HEK293 (cell line): ENCODE data around the gene COL24A1.

Source experiments
- CTCF ChIA-PET: fragments of 350-600 bp; formaldehyde crosslinking; extraction: SDS; loops from one replicate; lab custom pipeline; 2021; ENCODE audit warnings: antibody characterized with exemption; lab: Yijun Ruan, JAX
- POLR2A ChIA-PET: fragments of 300-600 bp; formaldehyde crosslinking; extraction: SDS; loops from one replicate; lab custom pipeline; 2020; ENCODE audit warnings: antibody characterized with exemption, inconsistent platforms; lab: Yijun Ruan, JAX
- H3K27ac ChIP-seq: fragments of 200-500 bp; sonication (Bioruptor generic); 2 replicates; pipeline ENCODE4 v1.5.1; 2014; ENCODE audit warnings: low read depth, low read length, control low read depth, inconsistent platforms; ENCODE audit errors: extremely low read depth
- H3K36me3 ChIP-seq, 2 experiments: fragments of 200-500 bp in 1 of 2; sonication (Bioruptor generic) in 1 of 2; 1 replicate in 1 of 2; 2 replicates in 1 of 2; pipeline ENCODE4 v1.5.1; 2014 to 2017; ENCODE audit warnings: inconsistent platforms in 2 of 2, low read length in 2 of 2; ENCODE audit not compliant: control insufficient read depth in 2 of 2, insufficient read depth in 1 of 2
- H3K4me1 ChIP-seq: fragments of 200-500 bp; sonication (Bioruptor generic); 2 replicates; pipeline ENCODE4 v1.5.1; 2014; ENCODE audit warnings: mild to moderate bottlenecking, low read length, inconsistent platforms; ENCODE audit not compliant: control insufficient read depth, insufficient read depth
- H3K4me3 ChIP-seq: 2 replicates; pipeline ENCODE4 v1.5.1; 2011; ENCODE audit warnings: low read depth, mild to moderate bottlenecking, control low read depth, low read length, moderate library complexity
- H3K9me3 ChIP-seq: fragments of 200-500 bp; sonication (Bioruptor generic); 2 replicates; pipeline ENCODE4 v1.5.1; 2014; ENCODE audit warnings: low read depth, low read length, inconsistent platforms; ENCODE audit not compliant: control insufficient read depth, insufficient read depth
- RBAK ChIP-seq: fragments of 450-650 bp; formaldehyde crosslinking; IDR thresholded peaks from 2 replicates; pipeline ENCODE4 v1.5.1; 2016; ENCODE audit warnings: missing biosample characterization, missing genetic modification characterization
- SP3 ChIP-seq: fragments of 450-650 bp; formaldehyde crosslinking; IDR thresholded peaks from 2 replicates; pipeline ENCODE4 v1.5.1; 2016; ENCODE audit warnings: missing biosample characterization, missing genetic modification characterization
- SP7 ChIP-seq: fragments of 450-650 bp; formaldehyde crosslinking; IDR thresholded peaks from 2 replicates; pipeline ENCODE4 v1.5.1; 2016; ENCODE audit warnings: missing biosample characterization, missing genetic modification characterization
- TCF7L2 ChIP-seq: IDR thresholded peaks from 2 replicates; pipeline ENCODE4 v1.6.1; 2011; ENCODE audit warnings: low read depth, mild to moderate bottlenecking, inconsistent platforms, low read length, moderate library complexity, borderline replicate concordance
- ZEB2 ChIP-seq: fragments of 450-650 bp; formaldehyde crosslinking; IDR thresholded peaks from 2 replicates; pipeline ENCODE4 v1.5.1; 2016; ENCODE audit warnings: missing biosample characterization, missing genetic modification characterization
- ZIC2 ChIP-seq: fragments of 450-650 bp; formaldehyde crosslinking; IDR thresholded peaks from 2 replicates; pipeline ENCODE4 v1.5.1; 2016; ENCODE audit warnings: missing biosample characterization, missing genetic modification characterization
- ZNF157 ChIP-seq: fragments of 450-650 bp; formaldehyde crosslinking; IDR thresholded peaks from 2 replicates; pipeline ENCODE4 v1.5.1; 2016; ENCODE audit warnings: missing biosample characterization, missing genetic modification characterization
- ZNF16 ChIP-seq: fragments of 450-650 bp; formaldehyde crosslinking; IDR thresholded peaks from 2 replicates; pipeline ENCODE4 v1.5.1; 2016; ENCODE audit warnings: low read depth, missing biosample characterization, missing genetic modification characterization
- ZNF174 ChIP-seq: fragments of 450-650 bp; formaldehyde crosslinking; IDR thresholded peaks from 2 replicates; pipeline ENCODE4 v1.5.0; 2017; ENCODE audit warnings: missing biosample characterization, mild to moderate bottlenecking, missing genetic modification characterization
- ZNF292 ChIP-seq: fragments of 450-650 bp; formaldehyde crosslinking; IDR thresholded peaks from 2 replicates; pipeline ENCODE4 v1.5.1; 2016; ENCODE audit warnings: low read depth, missing biosample characterization, missing genetic modification characterization, borderline replicate concordance
- ZNF324 ChIP-seq: fragments of 450-650 bp; formaldehyde crosslinking; IDR thresholded peaks from 2 replicates; pipeline ENCODE4 v1.5.1; 2016; ENCODE audit warnings: missing biosample characterization, missing genetic modification characterization
- ZNF433 ChIP-seq: fragments of 450-650 bp; formaldehyde crosslinking; IDR thresholded peaks from 2 replicates; pipeline ENCODE4 v1.5.1; 2016; ENCODE audit warnings: missing biosample characterization, missing genetic modification characterization, low read depth
- ZNF530 ChIP-seq: fragments of 450-650 bp; formaldehyde crosslinking; IDR thresholded peaks from 2 replicates; pipeline ENCODE4 v1.5.1; 2016; ENCODE audit warnings: low read depth, missing biosample characterization, missing genetic modification characterization
- ZNF555 ChIP-seq: fragments of 450-650 bp; formaldehyde crosslinking; conservative IDR thresholded peaks from 2 replicates; pipeline ENCODE4 v1.5.1; 2017; ENCODE audit warnings: missing biosample characterization, mild to moderate bottlenecking, missing genetic modification characterization, inconsistent platforms
- ZNF621 ChIP-seq: fragments of 450-650 bp; formaldehyde crosslinking; IDR thresholded peaks from 2 replicates; pipeline ENCODE4 v1.5.1; 2017; ENCODE audit warnings: missing biosample characterization, missing genetic modification characterization
- ZNF623 ChIP-seq: fragments of 450-650 bp; formaldehyde crosslinking; IDR thresholded peaks from 2 replicates; pipeline ENCODE4 v1.5.1; 2016; ENCODE audit warnings: missing biosample characterization, missing genetic modification characterization
- ZNF624 ChIP-seq: fragments of 450-650 bp; formaldehyde crosslinking; IDR thresholded peaks from 2 replicates; pipeline ENCODE4 v1.5.1; 2017; ENCODE audit warnings: missing biosample characterization, missing genetic modification characterization
- ZNF670 ChIP-seq: fragments of 450-650 bp; formaldehyde crosslinking; IDR thresholded peaks from 2 replicates; pipeline ENCODE4 v1.5.1; 2016; ENCODE audit warnings: missing biosample characterization, missing genetic modification characterization, low read depth
- ZNF707 ChIP-seq: fragments of 450-650 bp; formaldehyde crosslinking; IDR thresholded peaks from 2 replicates; pipeline ENCODE4 v1.5.1; 2016; ENCODE audit warnings: missing biosample characterization, missing genetic modification characterization
- ZSCAN30 ChIP-seq: fragments of 450-650 bp; IDR thresholded peaks from 2 replicates; pipeline ENCODE4 v1.5.1; 2018; ENCODE audit warnings: missing biosample characterization, mild to moderate bottlenecking, missing genetic modification characterization, moderate library complexity
- TF ChIP-seq, protein P1 (sequence below): fragments of 450-650 bp; formaldehyde crosslinking; IDR thresholded peaks from 2 replicates; pipeline ENCODE4 v1.5.1; 2016; ENCODE audit warnings: missing biosample characterization, missing genetic modification characterization, low read depth
- TF ChIP-seq, protein P2 (sequence below): IDR thresholded peaks from 2 replicates; pipeline ENCODE4 v1.6.1; 2011; ENCODE audit warnings: mild to moderate bottlenecking, low read depth, low read length, borderline replicate concordance
- TF ChIP-seq, protein P3 (sequence below): fragments of 450-650 bp; IDR thresholded peaks from 2 replicates; pipeline ENCODE4 v1.5.1; 2018; ENCODE audit warnings: missing biosample characterization, mild to moderate bottlenecking, missing genetic modification characterization
- TF ChIP-seq, protein P4 (sequence below): fragments of 450-650 bp; formaldehyde crosslinking; conservative IDR thresholded peaks from 2 replicates; pipeline ENCODE4 v1.5.1; 2016; ENCODE audit warnings: low read depth, missing biosample characterization, missing genetic modification characterization
- TF ChIP-seq, protein P5 (sequence below): fragments of 450-650 bp; formaldehyde crosslinking; IDR thresholded peaks from 2 replicates; pipeline ENCODE4 v1.5.1; 2016; ENCODE audit warnings: missing biosample characterization, missing genetic modification characterization

The COL24A1 gene

DNA sequence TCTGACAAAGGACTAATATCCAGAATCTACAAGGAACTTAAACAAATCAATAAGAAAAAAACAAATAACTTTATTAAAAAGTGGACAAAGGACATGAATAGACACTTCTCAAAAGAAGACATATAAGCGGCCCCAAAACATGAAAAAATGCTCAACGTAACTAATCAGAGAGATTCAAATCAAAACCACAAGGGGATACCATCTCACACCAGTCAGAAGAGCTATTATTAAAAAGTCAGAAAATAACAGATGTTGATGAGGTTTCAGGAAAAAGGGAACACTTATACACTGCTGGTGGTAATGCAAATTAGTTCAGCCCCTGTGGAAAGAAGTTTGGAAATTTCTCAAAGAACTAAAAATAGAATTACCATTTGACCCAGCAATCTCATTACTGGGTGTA is 102.2 kb downstream of the COL24A1 start (continued):
- no peak for TF ChIP-seq SP7 (tag by site-specific recombination)
- no peak for TF ChIP-seq ZNF433 (tag by site-specific recombination)
- no peak for TF ChIP-seq ZNF555 (tag by site-specific recombination)
- no peak for TF ChIP-seq ZNF174
- TF ChIP-seq TCF7L2: no peak
- TF ChIP-seq ZNF670 (tag by site-specific recombination): no peak

DNA sequence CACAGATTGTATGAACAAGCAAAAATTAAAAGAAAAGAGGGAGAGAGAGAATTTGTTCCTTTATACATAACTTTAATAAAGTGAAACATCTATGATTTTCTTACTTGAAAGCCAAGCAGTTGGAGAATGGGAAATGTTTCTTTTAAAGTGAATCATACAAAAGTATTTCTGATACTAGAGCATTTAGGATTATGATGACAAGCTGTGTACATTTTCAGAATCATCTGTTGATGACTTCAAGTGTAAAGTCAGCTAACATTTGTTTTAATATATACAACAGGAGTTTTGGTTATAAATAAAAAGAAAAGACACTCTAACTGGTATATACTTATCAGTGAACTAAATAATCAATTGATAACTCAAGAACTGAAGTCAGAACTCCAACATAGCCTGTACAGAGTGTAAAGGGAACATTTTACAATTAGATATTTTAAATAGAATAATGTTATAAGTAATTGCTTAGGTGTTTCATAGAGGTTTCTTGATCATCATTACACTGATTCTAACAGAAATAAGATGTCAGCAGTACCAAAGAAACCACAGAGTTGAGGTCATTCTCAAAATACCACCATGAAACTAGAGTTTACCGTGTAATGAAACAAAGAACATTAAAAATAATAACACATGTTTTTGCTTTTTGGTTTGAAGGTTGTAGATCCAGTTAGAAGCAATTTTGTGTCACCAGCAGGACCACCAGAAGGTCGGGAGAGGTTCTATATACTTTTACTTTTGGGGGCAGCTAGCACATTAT is 103.4 kb downstream of the COL24A1 start:
- Histone ChIP-seq H3K9me3 (no peaks in the 10 kb centered on the region), H3K4me1 (no peaks in the 10 kb centered on the region), H3K4me3 (no peak overlapping the region), H3K27ac (no peak overlapping the region), H3K36me3 (no peaks in the 10 kb centered on the region)
- TF ChIP-seq ZSCAN30 (tag by site-specific recombination): no peak
- no peak for TF ChIP-seq ZNF292 (tag by site-specific recombination)
- TF ChIP-seq, protein P1, sequence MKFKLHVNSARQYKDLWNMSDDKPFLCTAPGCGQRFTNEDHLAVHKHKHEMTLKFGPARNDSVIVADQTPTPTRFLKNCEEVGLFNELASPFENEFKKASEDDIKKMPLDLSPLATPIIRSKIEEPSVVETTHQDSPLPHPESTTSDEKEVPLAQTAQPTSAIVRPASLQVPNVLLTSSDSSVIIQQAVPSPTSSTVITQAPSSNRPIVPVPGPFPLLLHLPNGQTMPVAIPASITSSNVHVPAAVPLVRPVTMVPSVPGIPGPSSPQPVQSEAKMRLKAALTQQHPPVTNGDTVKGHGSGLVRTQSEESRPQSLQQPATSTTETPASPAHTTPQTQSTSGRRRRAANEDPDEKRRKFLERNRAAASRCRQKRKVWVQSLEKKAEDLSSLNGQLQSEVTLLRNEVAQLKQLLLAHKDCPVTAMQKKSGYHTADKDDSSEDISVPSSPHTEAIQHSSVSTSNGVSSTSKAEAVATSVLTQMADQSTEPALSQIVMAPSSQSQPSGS (tag by site-specific recombination): no peak
- TF ChIP-seq SP7 (tag by site-specific recombination): no peak
- no peak for TF ChIP-seq RBAK (tag by site-specific recombination)
- TF ChIP-seq ZNF16 (tag by site-specific recombination): no peak
- no peak for TF ChIP-seq ZNF624 (tag by site-specific recombination)
- no peak for TF ChIP-seq ZNF530 (tag by site-specific recombination)
- no peak for TF ChIP-seq ZNF707 (tag by site-specific recombination)
- no peak for TF ChIP-seq ZNF157 (tag by site-specific recombination)
- TF ChIP-seq ZNF324 (tag by site-specific recombination): no peak
- TF ChIP-seq, protein P2, sequence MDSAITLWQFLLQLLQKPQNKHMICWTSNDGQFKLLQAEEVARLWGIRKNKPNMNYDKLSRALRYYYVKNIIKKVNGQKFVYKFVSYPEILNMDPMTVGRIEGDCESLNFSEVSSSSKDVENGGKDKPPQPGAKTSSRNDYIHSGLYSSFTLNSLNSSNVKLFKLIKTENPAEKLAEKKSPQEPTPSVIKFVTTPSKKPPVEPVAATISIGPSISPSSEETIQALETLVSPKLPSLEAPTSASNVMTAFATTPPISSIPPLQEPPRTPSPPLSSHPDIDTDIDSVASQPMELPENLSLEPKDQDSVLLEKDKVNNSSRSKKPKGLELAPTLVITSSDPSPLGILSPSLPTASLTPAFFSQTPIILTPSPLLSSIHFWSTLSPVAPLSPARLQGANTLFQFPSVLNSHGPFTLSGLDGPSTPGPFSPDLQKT: no peak
- TF ChIP-seq ZNF670 (tag by site-specific recombination): no peak
- TF ChIP-seq, protein P3, sequence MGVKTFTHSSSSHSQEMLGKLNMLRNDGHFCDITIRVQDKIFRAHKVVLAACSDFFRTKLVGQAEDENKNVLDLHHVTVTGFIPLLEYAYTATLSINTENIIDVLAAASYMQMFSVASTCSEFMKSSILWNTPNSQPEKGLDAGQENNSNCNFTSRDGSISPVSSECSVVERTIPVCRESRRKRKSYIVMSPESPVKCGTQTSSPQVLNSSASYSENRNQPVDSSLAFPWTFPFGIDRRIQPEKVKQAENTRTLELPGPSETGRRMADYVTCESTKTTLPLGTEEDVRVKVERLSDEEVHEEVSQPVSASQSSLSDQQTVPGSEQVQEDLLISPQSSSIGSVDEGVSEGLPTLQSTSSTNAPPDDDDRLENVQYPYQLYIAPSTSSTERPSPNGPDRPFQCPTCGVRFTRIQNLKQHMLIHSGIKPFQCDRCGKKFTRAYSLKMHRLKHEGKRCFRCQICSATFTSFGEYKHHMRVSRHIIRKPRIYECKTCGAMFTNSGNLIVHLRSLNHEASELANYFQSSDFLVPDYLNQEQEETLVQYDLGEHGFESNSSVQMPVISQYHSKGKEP (tag by site-specific recombination): no peak
- no peak for TF ChIP-seq ZEB2
- POLR2A ChIA-PET: no interaction called here
- CTCF ChIA-PET: interaction anchor here (0.6 to 0.7 kb wide), 2 partner anchors 23 to 976 kb away, joined by 3 read pairs; no protein-coding TSS in a partner anchor

DNA sequence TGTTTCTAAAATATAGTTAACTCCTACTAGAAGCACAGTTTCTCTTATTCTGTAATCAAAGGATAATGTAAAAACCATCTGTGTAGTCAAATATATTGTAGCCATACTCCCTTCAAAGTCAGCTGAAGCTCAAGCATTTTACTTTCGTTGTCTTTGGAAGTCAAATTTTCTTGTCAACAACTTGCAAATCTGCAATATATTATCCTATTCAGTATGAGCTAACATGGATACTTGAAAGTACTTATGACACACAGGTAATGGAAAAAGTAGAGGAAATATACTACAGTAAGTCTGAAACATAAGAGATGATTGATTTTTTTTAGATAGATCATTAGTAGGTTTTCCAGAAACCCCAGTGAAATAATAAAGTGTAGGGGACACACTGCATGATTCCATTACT is 121.5 kb downstream of the COL24A1 start:
- ChIA-PET CTCF (interaction anchor here (0.5 to 0.7 kb wide), 2 partner anchors 135 to 1056 kb away, joined by 3 read pairs; no protein-coding TSS in a partner anchor), POLR2A (no interaction called here)
- H3K4me1 ChIP-seq: no peaks in the 10 kb centered on the region
- no peak overlapping the region for H3K27ac ChIP-seq
- no peaks in the 10 kb centered on the region for H3K9me3 ChIP-seq
- no peak overlapping the region for H3K4me3 ChIP-seq
- H3K36me3 ChIP-seq: no peaks in the 10 kb centered on the region
- TF ChIP-seq, protein P4, sequence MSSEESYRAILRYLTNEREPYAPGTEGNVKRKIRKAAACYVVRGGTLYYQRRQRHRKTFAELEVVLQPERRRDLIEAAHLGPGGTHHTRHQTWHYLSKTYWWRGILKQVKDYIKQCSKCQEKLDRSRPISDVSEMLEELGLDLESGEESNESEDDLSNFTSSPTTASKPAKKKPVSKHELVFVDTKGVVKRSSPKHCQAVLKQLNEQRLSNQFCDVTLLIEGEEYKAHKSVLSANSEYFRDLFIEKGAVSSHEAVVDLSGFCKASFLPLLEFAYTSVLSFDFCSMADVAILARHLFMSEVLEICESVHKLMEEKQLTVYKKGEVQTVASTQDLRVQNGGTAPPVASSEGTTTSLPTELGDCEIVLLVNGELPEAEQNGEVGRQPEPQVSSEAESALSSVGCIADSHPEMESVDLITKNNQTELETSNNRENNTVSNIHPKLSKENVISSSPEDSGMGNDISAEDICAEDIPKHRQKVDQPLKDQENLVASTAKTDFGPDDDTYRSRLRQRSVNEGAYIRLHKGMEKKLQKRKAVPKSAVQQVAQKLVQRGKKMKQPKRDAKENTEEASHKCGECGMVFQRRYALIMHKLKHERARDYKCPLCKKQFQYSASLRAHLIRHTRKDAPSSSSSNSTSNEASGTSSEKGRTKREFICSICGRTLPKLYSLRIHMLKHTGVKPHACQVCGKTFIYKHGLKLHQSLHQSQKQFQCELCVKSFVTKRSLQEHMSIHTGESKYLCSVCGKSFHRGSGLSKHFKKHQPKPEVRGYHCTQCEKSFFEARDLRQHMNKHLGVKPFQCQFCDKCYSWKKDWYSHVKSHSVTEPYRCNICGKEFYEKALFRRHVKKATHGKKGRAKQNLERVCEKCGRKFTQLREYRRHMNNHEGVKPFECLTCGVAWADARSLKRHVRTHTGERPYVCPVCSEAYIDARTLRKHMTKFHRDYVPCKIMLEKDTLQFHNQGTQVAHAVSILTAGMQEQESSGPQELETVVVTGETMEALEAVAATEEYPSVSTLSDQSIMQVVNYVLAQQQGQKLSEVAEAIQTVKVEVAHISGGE (tag by site-specific recombination): no peak
- TF ChIP-seq ZNF623: no peak
- no peak for TF ChIP-seq ZNF621
- TF ChIP-seq ZNF174: no peak
- no peak for TF ChIP-seq SP3 (tag by site-specific recombination)
- TF ChIP-seq, protein P5, sequence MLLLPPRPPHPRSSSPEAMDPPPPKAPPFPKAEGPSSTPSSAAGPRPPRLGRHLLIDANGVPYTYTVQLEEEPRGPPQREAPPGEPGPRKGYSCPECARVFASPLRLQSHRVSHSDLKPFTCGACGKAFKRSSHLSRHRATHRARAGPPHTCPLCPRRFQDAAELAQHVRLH (tag by site-specific recombination): no peak
- TF ChIP-seq ZIC2 (tag by site-specific recombination): no peak
